ENCODE data around the gene TFB1M.

TFB1M gene

DNA sequence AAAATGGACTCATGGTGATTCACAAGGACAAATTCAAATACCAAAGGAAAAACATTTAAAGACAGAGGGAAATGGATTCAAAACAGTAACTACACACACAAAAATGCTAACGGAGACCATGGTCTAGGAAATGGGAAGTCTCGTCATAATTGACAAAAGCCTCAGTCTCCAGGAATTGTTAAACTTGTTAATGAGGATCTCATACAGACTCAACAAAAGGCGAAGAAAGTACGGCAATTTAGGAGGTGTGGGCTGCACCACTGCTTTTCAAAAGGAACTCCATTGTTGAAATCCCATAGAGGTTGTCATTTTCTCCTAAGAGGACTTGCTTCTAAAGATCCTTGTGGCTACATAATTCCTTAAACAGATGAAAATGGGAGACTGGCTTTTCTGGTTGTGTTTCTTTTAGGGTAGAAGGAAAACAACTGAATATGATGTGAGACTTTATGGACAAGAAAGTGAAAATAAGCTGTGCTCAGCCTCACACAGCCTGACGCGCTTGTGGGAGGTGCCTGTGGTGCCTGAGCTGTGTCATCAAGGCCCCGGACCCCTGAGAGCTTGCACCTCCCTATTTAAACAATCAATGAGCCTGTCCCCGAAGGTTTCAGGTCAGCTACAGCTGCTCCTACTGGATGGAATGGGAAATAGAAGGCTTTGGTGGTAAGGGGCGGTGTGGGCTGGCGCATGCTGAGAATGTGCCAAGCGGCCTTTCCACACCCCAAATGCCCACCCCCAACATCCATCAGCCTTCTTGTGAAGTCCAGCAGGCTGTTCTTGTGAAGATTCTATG is 53.0 kb downstream of the TFB1M start:
- DNase-seq: no peak

DNA sequence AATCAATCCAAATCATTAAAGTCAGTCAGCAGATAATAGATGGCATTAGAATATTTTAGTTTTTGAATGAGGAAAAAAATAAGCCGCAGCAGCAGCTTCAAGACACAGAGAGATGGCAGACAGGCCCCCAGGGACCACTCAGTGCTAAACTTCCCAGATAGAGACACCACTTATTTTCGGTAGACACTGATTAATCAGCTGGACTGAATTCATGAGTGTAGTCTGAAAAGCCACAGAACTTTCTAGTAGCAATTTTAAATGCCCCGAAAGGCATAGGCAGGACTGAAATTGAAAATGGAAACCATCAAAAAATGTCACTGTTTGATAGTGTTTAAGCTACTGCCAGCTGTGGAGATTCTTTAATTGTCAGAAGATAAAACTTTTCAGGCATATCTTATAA is 53.6 kb downstream of the TFB1M start:
- DNase-seq: no peak

DNA sequence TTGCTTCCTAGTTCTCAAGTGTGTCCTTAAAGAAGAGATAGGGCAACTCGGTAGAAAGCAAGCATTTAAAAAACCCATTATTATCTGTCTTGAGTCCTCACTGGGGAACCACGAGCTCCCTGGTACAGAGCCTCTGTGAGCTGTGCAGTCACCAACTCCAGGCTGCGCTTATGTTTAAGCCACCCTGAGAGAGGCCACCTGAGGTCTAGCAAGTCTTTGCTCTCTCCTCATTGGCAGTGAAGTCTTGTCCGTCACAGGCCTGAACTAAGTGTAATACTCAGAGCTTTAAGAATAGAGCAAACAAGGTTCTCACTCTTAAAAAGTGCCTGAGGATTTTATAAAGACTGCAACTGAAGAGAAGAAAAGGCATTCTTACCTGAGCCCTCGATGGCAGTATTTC is 54.4 kb downstream of the TFB1M start:
- no peak for DNase-seq

DNA sequence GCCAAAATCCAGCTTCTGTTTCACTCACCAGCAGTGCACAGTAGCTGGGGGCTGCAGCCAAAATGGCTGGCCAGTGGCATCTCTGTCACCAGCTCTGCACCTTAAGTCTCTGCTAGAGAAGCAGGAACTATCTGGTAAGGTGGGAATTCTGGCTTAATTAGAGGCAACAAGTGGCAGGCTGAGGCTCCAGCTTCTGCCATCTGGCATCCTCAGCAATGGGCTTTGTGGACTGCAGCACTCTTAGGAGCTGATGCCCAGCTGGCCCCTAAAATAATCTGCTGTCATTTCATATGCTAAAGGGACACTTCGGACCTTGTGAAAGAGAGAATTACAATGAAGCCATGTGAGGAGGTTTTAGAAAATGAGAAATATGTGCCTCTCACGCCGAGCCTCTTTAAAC is 55.1 kb downstream of the TFB1M start:
- DNase-seq: no peak

DNA sequence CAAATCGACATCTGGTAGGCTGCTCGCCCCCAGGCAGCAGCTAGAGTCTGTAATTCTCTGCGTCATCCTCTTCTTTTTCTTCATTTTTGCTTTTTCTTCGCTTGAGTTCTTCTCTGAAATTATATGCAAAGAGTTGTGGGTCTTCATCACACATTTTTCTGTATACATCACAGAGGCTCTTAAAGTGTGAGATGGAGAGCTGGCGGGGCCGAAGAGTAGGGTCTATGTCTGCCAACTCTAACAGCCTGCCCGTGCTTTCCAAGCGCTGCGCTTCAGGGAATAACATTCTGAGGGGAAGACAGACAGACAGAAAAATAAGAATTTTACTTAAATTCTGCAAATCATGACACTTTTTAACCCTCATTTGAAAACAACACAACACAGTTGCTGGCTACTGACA is 56.5 kb downstream of the TFB1M start:
- DNase-seq: no peak

DNA sequence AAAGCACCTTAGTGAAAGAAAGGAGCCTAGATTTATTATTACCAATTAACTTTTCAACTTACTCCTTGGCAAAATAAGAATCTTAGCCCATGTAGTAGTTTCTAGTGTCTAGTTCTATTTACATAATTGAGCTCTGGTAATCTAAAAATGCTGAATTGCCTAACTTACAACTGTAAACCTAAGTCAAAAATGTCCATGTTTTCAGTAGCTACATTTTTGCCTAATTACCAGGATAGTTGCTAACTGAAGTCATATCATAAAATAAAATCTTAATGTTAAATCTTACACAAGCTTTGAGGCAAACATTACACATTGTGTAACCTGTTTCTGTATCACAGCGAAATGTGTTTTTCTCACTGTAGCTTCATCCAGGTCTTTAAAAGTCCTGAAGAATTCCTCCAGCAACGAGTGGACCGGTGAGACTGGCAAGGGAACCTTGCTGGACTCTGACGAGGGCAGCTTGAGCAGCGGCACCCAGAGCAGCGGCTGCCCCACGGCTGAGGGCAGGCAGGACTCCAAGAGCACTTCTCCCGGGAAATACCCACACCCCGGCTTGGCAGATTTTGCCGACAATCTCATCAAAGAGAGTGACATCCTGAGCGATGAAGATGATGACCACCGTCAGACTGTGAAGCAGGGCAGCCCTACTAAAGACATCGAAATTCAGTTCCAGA is 58.0 kb downstream of the TFB1M start:
- no peak for DNase-seq

DNA sequence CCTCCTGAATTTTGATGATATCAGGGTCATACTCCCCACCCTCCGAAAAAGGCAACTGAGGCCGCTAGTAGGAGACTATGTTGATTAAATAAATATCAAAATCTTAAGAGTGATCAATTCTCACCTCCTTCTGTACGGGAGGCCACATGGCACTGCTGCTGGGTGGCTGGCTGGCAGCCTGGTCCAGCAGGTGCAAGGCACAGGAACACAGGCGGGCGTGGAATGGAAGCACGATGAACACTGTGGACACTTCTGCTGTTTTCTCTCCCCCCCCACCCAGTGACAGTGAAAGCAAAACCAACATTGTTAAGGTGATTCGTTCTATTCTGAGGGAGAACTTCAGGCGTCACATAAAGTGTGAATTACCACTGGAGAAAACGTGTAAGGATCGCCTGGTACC is 60.1 kb downstream of the TFB1M start:
- no peak for DNase-seq

DNA sequence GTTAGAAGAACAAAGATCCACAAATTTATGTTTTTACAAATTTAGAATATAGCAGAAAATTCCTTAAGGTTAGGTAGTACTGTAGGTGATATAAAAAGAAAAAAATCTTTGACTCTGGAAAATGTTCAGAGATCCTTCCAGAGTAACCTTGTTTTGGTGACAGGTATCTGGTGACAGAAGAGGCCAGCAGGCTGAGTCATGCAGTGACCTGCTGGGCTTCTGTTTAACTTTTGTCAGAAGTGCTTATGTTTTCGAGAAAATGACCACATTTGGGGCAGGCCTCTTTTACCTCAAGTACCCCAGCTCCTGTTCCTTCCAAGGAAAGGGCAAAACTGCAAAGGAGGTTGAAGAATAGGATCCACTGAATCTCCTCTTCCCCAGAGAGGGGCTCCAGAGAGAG is 60.9 kb downstream of the TFB1M start:
- no peak for DNase-seq

DNA sequence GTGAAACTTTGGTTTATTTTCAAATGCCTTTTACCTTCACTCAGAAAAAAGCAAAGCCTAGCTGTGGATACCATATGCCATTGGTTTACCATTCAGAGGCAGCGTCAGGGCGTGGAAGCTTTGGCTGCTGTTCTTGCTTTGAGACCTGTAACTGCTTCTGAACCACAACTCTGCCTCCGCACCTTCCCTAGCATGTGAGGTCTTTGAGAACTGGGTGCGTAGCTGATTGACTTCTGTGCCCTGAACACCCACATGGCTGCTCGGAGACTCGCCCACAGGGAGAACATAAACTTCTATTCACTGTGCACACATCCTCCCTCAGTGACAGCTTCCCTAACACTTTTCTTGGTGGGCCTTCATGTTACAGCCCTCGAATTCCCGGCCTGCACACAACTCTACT is 61.7 kb downstream of the TFB1M start:
- DNase-seq: no peak

DNA sequence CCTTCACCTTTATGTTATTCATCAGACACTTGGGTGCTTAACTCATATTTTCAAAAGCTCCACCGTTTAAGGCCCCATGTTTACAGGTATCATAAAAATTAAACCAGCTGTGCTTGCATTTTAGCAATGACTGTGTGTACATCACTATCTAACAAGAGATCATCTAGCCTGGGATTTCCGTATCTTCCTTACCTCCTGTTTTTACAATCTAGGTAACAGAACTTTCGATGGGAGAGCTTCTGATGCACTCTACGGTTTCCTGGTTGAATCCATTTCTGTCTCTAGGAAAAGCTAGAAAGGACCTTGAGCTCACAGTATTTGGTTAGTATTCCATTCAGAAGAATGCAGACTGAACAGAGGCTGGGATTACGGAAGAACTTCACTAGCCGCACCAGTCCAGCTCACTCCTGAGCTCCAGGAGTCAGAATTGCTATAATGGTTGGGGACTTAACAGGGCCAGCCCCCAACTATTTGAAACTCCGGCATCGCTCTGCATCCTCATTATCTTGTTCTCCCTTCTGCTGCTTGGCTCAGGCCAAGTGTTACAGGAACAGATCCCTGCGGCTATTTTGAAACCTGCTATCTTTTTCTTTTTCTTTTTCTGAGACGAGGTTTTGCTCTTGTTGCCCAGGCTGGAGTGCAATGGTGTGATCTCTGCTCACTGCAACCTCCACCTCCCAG is 63.4 kb downstream of the TFB1M start:
- DNase-seq: no peak

DNA sequence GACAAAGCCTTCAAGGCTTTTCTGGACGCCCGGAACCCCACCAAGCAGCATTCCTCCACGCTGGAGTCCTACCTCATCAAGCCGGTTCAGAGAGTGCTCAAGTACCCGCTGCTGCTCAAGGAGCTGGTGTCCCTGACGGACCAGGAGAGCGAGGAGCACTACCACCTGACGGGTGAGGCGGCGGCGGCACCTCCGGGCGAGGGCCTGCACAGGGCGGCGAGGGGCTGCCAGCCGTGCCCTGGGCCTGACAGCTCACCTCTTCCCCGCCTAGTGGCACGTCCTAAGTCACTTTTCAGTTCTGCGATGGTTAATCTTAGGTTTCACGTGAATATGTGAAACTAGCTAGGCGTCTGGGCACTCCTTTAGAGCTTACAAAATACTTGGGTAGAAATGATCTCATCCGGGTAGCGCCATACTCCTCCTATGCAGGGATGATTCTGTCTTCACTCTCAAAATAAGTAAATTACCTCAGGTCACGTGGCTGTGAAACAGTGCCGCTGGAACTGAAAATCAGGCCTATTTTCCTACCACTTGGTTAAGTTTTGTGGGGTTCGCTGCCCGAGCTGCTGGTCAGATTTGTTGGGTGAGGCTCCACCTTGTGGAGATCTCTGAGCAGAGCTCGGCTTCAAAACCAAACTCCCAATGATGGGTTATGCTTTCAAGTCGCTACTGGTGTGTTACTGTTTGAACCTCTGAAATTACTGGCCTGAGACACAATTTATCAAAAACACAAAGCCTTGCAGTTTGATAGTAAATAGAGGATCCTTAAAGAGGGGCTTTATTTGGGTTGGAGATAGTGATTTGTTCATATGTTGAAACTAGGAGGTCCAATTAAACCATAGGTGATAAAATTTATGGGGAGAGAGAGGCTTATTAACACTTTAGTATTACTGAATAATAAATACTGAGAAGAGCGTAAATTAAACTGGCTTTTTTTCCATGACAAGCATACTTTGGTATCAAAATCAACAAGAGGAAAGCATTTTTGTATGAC is 66.0 kb downstream of the TFB1M start:
- peak; percentile 10 for DNase-seq

DNA sequence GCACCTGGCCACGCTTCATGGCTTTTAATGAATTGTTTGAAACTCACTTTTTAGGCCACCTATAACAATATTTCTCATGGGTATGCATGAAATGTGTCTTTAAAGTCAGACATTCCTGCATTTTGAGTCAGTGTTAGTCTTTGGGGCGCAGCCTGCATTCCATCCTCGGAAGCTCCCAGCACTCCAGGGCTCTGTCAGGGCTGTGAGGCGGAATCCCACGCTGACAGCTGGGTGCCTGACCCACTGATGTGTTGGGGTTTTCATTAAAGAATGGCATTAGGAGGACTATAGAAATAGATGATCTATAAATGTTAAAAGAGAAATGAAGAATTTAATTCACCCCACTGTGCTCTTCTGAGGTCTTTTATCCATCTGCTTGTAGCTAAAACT is 66.7 kb downstream of the TFB1M start:
- DNase-seq: no peak

DNA sequence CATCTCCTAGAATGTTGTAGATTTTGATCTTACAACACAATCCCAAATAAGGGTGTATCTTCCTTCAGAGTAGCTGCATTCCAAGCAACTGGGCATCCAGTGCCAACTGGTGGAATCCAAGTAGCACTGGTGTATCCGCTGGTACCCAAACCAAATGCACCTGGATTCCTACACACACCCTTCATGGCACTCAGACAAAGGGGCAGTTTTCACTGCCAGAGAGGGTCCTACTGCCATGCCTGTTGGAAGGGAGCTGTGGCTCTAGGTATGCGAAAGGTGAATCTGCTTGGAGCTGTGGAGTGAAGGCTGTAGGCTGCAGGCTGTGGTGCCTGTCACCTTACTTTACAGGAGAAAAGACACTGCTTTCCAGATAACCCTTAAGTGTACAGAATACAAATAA is 67.5 kb downstream of the TFB1M start:
- DNase-seq: no peak

DNA sequence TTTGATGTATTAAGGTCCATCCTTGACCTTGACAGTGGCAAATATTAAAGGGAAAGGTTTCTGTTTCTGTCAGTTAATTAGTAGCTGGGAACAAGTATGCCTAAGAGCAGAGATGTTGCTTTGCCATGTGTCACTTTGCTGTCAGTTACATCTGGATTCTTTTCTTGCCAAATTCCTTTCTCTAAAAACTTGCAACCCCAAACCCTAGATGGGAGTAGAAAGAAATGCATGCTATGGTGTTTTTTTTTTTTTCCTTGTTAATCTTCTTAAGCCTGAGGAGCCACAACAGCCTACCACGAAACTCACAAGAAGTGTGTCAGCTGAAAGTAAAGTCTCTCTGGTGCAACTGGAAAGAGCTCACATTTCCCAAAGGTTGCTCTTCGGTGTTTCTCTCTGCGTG is 68.5 kb downstream of the TFB1M start:
- DNase-seq: no peak

DNA sequence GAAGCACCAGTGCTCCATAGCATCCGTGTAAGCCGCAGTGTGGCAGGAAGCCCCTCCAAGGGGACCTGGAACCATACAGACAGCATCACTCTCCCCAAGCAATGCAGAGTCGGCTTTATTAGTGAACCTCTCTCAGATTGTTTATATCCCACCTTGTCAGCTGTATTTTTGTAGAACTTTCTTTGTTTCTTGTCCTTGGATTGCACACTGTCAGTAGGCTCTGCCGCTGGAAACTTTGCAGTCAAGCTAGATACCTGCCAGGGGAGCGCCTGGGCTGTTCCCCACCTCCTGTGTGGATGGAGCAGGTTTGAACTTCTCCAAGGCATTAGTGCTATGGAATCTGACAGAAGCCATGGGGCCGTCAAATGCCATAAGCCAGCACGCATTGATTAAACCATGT is 69.1 kb downstream of the TFB1M start:
- no peak for DNase-seq

DNA sequence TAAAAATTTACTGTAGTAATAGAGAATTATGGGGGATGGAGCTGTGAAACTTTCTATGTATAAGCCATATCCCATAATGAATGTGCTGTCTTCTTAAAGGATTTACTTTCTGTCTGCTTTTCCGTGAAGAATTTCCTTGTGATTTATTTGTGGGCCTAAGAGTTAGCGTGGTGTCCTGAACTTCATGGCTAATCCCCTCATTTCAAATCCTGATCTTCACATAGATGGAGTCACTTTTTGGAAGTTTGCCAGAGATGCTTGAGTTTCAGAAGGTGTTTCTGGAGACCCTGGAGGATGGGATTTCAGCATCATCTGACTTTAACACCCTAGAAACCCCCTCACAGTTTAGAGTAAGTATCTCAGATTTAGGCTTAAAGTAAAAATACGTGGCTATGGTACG is 69.8 kb downstream of the TFB1M start:
- no peak for DNase-seq

DNA sequence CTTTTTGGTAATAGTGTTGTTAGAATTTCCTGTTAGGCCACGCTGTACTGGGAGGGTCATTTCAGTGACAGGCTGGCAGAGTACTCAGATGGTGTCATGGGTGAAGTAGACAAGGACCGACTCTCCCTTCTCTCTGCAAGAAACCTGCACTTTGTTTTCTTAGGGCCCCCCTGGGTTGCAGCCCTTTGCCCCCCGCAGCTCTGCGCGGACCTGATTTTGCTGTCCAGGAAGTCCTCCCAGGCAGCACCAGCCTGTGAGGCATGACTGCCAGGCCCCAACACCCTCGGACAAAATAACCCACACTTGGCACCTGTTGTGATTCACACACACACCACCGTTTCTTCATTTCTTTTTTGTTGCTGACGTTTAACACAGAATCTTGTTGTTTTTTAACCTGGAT is 72.3 kb downstream of the TFB1M start:
- no peak for DNase-seq

DNA sequence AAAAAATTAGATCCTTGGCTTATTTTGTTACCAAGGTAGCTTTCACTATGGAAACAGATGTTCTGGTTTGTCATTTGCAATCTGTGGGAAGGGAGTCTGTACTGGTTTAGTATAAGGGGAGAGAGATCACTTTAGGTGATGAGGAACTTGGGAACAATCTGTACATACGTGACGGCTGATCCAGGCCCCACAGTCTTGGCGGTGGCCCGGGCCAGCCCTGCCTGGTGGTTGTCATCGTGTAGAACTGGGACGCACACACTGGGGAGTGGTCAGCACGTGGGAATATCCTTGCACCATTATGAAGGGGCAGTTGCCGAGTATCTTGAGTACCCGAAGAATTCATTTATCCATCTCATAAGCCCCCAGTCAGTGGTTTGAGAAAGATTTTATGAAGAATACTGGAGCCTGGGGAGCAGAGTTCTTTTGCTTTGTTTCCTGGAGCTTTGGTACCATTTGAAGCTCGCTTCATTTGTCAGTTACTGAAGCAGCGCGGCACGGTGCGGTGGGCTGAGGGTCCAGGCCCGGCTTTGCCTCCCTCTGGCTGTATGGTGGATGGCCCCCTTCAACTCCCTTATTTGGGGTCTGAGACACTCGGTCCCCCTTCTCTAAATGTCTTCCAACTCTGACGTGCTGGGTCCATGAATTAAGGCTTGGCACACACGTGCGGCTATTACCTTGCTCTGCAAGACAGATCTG is 73.2 kb downstream of the TFB1M start:
- DNase-seq: no peak

DNA sequence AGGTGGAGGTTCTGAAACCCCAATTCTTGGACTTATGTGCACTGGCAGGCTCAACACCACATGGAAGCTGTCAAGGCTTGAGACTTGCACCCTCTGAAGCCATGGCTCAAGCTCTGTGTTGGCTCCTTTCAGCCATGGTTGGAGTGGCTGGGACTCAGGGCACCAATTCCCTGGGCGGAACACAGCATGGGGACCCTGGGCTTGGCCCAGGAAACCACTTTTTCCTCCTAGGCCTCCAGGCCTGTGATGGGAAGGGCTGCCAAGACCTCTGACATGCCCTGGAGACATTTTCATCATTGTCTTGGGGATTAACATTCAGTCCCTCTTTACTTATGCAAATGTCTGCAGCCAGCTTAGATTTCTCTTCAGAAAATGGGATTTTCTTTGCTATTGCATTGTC is 76.7 kb downstream of the TFB1M start:
- no peak for DNase-seq

DNA sequence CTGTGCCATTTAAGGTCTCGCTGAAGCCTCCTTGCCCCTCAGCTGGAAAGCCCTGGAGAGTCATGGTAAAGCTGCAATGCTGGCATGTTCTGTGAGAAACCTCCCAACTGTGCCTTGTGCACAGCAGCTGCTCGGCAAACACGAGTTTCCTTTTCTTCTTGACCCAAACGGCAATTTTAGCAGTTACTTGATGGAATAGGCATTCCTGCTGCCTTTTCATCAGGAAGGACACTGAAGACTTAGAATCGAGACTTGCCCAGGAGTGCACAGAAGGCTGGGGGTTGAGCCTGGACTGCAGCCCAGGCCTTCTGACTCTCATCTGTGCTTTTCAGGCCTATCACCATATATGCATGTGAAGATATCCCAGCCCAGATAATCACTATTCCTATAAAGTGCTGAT is 79.2 kb downstream of the TFB1M start:
- DNase-seq: no peak

DNA sequence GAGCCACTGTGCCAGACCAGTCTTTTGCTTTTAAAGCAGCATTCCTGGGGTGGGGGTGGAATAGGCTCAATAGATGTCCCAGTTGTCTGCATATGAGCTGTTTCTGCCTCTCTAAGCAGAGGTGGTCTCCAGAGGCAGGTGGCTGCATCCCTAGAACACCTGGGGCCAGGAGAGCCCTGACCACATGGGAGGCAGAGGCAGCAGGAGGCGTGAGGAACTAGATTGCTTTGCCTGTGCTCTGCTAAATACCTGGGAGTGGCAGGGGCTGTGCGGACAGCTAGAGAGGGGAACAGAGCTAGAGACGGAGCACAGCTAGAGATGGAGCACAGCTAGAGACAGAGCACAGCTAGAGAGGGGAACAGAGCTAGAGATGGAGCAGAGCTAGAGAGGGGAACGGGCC is 79.6 kb downstream of the TFB1M start:
- DNase-seq: no peak

DNA sequence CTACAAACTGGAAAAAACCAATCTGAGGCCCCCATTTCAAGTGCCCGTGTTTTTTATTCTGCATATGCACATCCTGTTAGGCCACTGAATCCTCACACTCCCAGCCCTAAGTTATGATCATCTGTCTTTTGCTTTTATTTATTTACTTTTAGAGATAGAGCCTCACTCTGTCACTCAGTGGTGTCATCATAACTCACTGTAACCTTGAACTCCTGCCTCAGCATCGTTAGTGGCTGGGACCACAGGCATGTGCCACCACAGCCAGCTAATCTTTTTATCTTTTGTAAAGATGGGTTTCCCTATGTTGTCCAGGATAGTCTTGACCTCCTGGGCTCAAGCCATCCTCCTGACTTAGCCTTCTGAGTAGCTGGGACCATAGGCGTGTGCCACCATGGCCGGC is 80.1 kb downstream of the TFB1M start:
- DNase-seq: no peak

All from activated T-cell treated with anti-CD3 and anti-CD28 coated beads for 4 hours (primary cell).